HEK293T (cell line): ENCODE measurements around the gene WDR73.

ENCODE experiments used
- CTCF ChIA-PET: fragments of 350-600 bp; formaldehyde crosslinking; extraction: SDS; loops from one replicate; lab custom pipeline; 2021; ENCODE audit warnings: antibody characterized with exemption, inconsistent platforms; lab: Yijun Ruan, JAX
- POLR2A ChIA-PET: fragments of 350-600 bp; formaldehyde crosslinking; extraction: SDS; loops from one replicate; lab custom pipeline; 2020; ENCODE audit warnings: antibody characterized with exemption, inconsistent platforms; lab: Yijun Ruan, JAX
- DNase-seq: peaks from one replicate; pipeline ENCODE4 v3.0.0; 2012; ENCODE audit warnings: mixed read lengths; ENCODE audit errors: extremely low spot score
- ARNT ChIP-seq: fragments of 450-650 bp; IDR thresholded peaks from 2 replicates; pipeline ENCODE4 v1.6.1; 2017; ENCODE audit warnings: mild to moderate bottlenecking
- BHLHE40 ChIP-seq: fragments of 450-650 bp; IDR thresholded peaks from 2 replicates; pipeline ENCODE4 v1.6.1; 2016; ENCODE audit warnings: mild to moderate bottlenecking, moderate library complexity, borderline replicate concordance
- CTBP1 ChIP-seq: fragments of 450-650 bp; IDR thresholded peaks from 2 replicates; pipeline ENCODE4 v1.6.1; 2016; ENCODE audit warnings: borderline replicate concordance
- ELF4 ChIP-seq: fragments of 450-650 bp; IDR thresholded peaks from 2 replicates; pipeline ENCODE4 v1.6.1; 2017; ENCODE audit warnings: antibody characterized with exemption
- FOXA1 ChIP-seq: fragments of 450-650 bp; IDR thresholded peaks from 2 replicates; pipeline ENCODE4 v1.6.1; 2016; ENCODE audit warnings: mild to moderate bottlenecking
- FOXK2 ChIP-seq: fragments of 450-650 bp; IDR thresholded peaks from 2 replicates; pipeline ENCODE4 v1.6.1; 2016; ENCODE audit warnings: mild to moderate bottlenecking
- FOXM1 ChIP-seq: fragments of 450-650 bp; IDR thresholded peaks from 2 replicates; pipeline ENCODE4 v1.6.1; 2017; ENCODE audit warnings: mild to moderate bottlenecking, borderline replicate concordance
- HDGF ChIP-seq: fragments of 450-650 bp; IDR thresholded peaks from 2 replicates; pipeline ENCODE4 v1.6.1; 2017; ENCODE audit warnings: antibody characterized with exemption, borderline replicate concordance
- L3MBTL2 ChIP-seq: fragments of 450-650 bp; conservative IDR thresholded peaks from 2 replicates; pipeline ENCODE4 v1.6.1; 2016; ENCODE audit warnings: mild to moderate bottlenecking
- LEF1 ChIP-seq: fragments of 450-650 bp; IDR thresholded peaks from 2 replicates; pipeline ENCODE4 v1.6.1; 2017; ENCODE audit warnings: mild to moderate bottlenecking, borderline replicate concordance
- NFRKB ChIP-seq: fragments of 450-650 bp; IDR thresholded peaks from 2 replicates; pipeline ENCODE4 v1.6.1; 2016; ENCODE audit warnings: mild to moderate bottlenecking, moderate library complexity
- PKNOX1 ChIP-seq: fragments of 450-650 bp; IDR thresholded peaks from 2 replicates; pipeline ENCODE4 v1.6.1; 2016
- SP1 ChIP-seq: fragments of 450-650 bp; IDR thresholded peaks from 2 replicates; pipeline ENCODE4 v1.6.1; 2017
- SUZ12 ChIP-seq: fragments of 450-650 bp; IDR thresholded peaks from 2 replicates; pipeline ENCODE4 v1.6.1; 2016; ENCODE audit warnings: mild to moderate bottlenecking
- TARDBP ChIP-seq: fragments of 450-650 bp; IDR thresholded peaks from 2 replicates; pipeline ENCODE4 v1.6.1; 2016
- ZNF384 ChIP-seq: fragments of 450-650 bp; IDR thresholded peaks from 2 replicates; pipeline ENCODE4 v1.6.1; 2016

Gene WDR73

GRCh38 chr15:84649706-84650105 lies 4.4 kb downstream of the WDR73 start:
- CTCF ChIA-PET = no interaction called here
- no peak for DNase-seq
- POLR2A ChIA-PET = interaction anchor here (1.9 kb wide), 1 partner anchor 17 kb away, joined by 7 read pairs; no protein-coding TSS in a partner anchor
- TF ChIP-seq TARDBP = no peak
- TF ChIP-seq LEF1 = no peak
- TF ChIP-seq NFRKB = no peak
- no peak for TF ChIP-seq SUZ12
- TF ChIP-seq ARNT = no peak
- TF ChIP-seq ELF4 = no peak
- no peak for TF ChIP-seq L3MBTL2
- no peak for TF ChIP-seq PKNOX1
- no peak for TF ChIP-seq SP1
- TF ChIP-seq CTBP1 = no peak
- TF ChIP-seq FOXM1 = no peak
- TF ChIP-seq BHLHE40 = no peak
- no peak for TF ChIP-seq HDGF
- no peak for TF ChIP-seq FOXK2
- TF ChIP-seq ZNF384 = no peak
- no peak for TF ChIP-seq FOXA1

DNA sequence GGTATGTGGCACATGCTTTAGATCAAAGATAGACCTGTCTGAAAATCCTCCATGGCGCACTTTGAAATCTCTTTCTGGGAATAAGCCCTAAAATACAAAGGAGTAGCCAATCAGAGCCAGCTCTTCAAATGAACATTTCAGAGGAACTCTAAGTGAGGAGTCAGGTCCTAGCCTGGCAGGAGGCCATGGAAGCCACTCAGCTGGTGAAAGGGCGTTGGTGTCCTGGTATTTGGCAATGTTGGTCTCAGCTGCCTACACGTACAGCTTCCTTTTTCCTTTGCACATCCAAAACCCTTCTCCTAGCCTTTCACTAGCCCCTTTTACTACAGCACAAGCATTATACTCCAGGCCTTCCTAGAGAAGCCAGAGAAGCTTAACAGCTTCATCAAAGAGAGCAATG lies 5.5 kb downstream of the WDR73 start:
- CTCF ChIA-PET = interaction anchor here (0.6 to 1.3 kb wide), 2 partner anchors 10 to 15 kb away, joined by 3 to 4 read pairs; no protein-coding TSS in a partner anchor

DNA sequence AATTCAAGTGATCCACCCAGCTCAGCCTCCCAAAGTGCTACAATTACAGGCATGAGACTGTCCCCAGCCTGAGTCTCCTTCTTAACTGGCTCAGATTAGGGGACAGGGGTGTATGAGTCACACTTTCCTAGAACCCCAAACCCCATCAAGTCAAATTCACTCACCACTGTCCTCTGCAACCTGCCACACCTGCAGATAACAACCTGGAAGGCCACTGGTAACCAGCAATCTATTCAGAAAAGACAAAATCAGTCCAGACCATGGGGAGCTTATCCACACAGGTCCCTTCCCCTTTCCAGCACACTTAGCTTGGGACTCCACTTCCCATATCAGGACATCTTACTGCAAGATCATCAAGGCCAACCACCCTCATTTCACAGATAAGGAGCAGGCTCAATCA lies 6.4 kb downstream of the WDR73 start:
- ChIA-PET CTCF (no interaction called here), POLR2A (no interaction called here)
- no peak for DNase-seq
- TF ChIP-seq BHLHE40 = no peak
- no peak for TF ChIP-seq ARNT
- TF ChIP-seq CTBP1 = no peak
- no peak for TF ChIP-seq ELF4
- no peak for TF ChIP-seq FOXK2
- no peak for TF ChIP-seq TARDBP
- no peak for TF ChIP-seq PKNOX1
- TF ChIP-seq FOXM1 = no peak
- TF ChIP-seq L3MBTL2 = no peak
- TF ChIP-seq HDGF = no peak
- no peak for TF ChIP-seq FOXA1
- TF ChIP-seq SP1 = no peak
- TF ChIP-seq LEF1 = no peak
- no peak for TF ChIP-seq ZNF384
- TF ChIP-seq SUZ12 = no peak
- no peak for TF ChIP-seq NFRKB

More for the DNA sequence above, 5.5 kb downstream of the WDR73 start:
- POLR2A ChIA-PET = interaction anchor here (1.0 kb wide), 1 partner anchor 13 kb away, joined by 3 read pairs; no protein-coding TSS in a partner anchor
- no peak for DNase-seq
- TF ChIP-seq CTBP1 (no peak), SUZ12 (no peak), HDGF (no peak), ARNT (no peak), BHLHE40 (no peak), LEF1 (no peak), FOXM1 (no peak), NFRKB (no peak), TARDBP (no peak), SP1 (no peak)

DNA sequence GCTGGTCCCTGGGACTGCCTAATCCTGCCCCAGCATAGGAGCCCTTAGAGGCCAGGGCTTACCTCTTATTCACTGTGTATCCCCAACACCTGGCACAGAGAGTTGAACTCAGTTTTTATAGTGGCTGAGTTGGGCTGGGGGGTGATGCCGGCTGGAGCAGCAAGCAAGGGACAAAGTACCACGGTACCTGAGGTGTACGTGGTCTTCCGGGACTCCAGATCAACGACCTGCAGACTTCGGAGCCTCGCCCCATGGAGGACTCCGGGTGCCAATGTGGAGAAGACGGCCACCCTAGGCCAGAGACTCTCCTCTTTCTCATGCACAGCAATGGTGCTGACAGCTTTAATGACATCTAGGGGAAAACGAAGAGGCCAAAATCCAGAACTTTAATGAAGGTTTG lies 8.1 kb downstream of the WDR73 start:
- CTCF ChIA-PET = no interaction called here
- no peak for TF ChIP-seq TARDBP
- TF ChIP-seq FOXM1 = no peak
- TF ChIP-seq ARNT = no peak
- no peak for TF ChIP-seq FOXK2
- no peak for TF ChIP-seq L3MBTL2
- TF ChIP-seq FOXA1 = no peak
- no peak for TF ChIP-seq SUZ12
- no peak for TF ChIP-seq PKNOX1
- no peak for TF ChIP-seq ELF4
- TF ChIP-seq HDGF = no peak
- no peak for TF ChIP-seq LEF1
- TF ChIP-seq CTBP1 = no peak
- TF ChIP-seq NFRKB = no peak
- no peak for TF ChIP-seq ZNF384
- DNase-seq = no peak
- POLR2A ChIA-PET = interaction anchor here (3.4 kb wide), 1 partner anchor 7 kb away, joined by 16 read pairs; the partner anchor contains the start of gene WDR73

DNA sequence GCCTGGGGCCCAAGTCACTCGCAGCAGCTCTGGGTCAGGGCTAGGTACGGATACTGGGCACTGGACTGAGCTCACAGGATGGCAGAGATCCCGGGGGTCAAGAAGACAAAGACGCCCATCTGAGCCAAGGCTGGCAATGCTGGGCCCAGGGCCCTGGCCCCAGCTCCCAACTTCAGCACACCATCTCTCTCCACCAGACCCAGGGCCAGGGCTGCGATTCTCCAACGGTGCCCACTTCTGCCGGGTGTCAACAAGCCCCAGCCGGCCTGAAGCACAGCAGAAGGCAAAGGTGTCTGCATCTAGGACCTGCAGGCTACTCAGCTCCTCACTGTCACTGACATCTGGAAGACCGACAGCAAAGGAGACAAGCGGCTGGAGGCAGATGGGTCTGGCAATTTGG lies 8.6 kb downstream of the WDR73 start:
- POLR2A ChIA-PET = interaction anchor here (3.4 kb wide), 1 partner anchor 8 kb away, joined by 16 read pairs; the partner anchor contains the start of gene WDR73
- no peak for TF ChIP-seq ARNT
- TF ChIP-seq LEF1 = no peak
- no peak for TF ChIP-seq BHLHE40
- TF ChIP-seq ELF4 = no peak
- TF ChIP-seq FOXK2 = no peak
- no peak for TF ChIP-seq TARDBP
- TF ChIP-seq SUZ12 = no peak
- TF ChIP-seq NFRKB = no peak
- TF ChIP-seq FOXA1 = no peak
- TF ChIP-seq PKNOX1 = no peak
- no peak for TF ChIP-seq L3MBTL2
- TF ChIP-seq ZNF384 = no peak
- TF ChIP-seq FOXM1 = no peak
- no peak for DNase-seq
- CTCF ChIA-PET = no interaction called here
